Fibroblast of mammary gland (primary cell): Measurements from ENCODE around the gene KMT2C.
"Not testable (repeated sequence)": the region's sequence is repeated elsewhere in the genome, so short reads cannot be mapped to it uniquely, and the experiment has no call there.

Experiments
- DNase-seq: peaks from one replicate; pipeline ENCODE4 v3.0.0-alpha.2; 2010; ENCODE audit warnings: low read depth
- H3K4me3 ChIP-seq: 2 replicates; pipeline ENCODE4 v1.5.1; 2011; ENCODE audit warnings: low read depth, mild to moderate bottlenecking, low read length, moderate library complexity; ENCODE audit not compliant: control insufficient read depth
- TF ChIP-seq, protein P1 (sequence below): conservative IDR thresholded peaks from 2 replicates; pipeline ENCODE4 v1.5.1; 2011; ENCODE audit warnings: low read depth, low read length, inconsistent platforms; ENCODE audit not compliant: control insufficient read depth, insufficient read depth

Gene KMT2C

DNA sequence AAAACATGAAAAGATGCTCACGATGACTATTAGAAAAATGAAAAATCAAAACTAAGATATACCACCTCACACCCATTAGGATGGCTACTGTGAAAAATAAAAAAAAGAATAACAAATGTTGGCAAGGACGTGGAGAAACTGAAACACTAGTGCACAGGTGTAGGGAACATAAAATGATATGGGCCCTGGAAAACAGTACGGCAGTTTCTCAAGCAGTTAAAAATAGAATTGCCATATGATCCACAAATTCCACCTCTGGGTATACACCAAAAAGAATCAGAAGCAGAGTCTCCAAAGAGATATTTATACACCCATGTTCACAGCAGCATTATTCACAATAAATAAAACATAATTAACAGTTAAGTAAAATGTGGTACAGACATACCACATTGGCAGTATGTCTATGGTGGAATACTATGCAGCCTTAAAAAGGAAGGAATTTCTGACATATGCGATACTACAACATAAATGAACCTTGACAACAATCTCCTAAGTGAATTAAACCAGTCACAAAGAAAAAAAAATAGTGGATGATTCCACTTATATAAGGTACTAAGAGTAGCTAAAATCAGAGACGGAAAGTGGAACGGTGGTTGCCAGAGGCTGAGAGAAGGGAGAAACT, 69.7 kb downstream of the KMT2C start:
- H3K4me3 ChIP-seq: no peak overlapping the region
- TF ChIP-seq, protein P1, sequence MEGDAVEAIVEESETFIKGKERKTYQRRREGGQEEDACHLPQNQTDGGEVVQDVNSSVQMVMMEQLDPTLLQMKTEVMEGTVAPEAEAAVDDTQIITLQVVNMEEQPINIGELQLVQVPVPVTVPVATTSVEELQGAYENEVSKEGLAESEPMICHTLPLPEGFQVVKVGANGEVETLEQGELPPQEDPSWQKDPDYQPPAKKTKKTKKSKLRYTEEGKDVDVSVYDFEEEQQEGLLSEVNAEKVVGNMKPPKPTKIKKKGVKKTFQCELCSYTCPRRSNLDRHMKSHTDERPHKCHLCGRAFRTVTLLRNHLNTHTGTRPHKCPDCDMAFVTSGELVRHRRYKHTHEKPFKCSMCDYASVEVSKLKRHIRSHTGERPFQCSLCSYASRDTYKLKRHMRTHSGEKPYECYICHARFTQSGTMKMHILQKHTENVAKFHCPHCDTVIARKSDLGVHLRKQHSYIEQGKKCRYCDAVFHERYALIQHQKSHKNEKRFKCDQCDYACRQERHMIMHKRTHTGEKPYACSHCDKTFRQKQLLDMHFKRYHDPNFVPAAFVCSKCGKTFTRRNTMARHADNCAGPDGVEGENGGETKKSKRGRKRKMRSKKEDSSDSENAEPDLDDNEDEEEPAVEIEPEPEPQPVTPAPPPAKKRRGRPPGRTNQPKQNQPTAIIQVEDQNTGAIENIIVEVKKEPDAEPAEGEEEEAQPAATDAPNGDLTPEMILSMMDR: no peak
- DNase-seq: no peak

DNA sequence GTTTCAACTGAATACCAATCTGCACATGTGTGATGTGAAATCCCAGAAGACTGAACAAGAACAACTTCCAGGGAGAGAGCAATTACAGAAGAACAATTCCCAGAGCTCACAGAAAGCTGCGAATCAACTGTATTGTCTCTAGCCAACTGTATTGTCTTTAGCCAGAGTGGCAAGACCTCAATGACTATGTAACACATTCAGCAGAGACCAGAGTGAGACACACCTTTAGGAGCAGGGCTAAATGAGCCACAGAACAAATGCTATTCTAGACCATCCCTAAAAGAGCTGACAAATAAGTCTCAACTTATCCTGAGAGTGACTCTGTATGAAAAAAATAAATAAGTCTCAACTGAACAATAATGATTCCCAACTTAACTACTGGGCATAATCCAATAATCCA, 72.0 kb downstream of the KMT2C start:
- TF ChIP-seq, protein P1: no peak
- DNase-seq: no peak
- no peak overlapping the region for H3K4me3 ChIP-seq

DNA sequence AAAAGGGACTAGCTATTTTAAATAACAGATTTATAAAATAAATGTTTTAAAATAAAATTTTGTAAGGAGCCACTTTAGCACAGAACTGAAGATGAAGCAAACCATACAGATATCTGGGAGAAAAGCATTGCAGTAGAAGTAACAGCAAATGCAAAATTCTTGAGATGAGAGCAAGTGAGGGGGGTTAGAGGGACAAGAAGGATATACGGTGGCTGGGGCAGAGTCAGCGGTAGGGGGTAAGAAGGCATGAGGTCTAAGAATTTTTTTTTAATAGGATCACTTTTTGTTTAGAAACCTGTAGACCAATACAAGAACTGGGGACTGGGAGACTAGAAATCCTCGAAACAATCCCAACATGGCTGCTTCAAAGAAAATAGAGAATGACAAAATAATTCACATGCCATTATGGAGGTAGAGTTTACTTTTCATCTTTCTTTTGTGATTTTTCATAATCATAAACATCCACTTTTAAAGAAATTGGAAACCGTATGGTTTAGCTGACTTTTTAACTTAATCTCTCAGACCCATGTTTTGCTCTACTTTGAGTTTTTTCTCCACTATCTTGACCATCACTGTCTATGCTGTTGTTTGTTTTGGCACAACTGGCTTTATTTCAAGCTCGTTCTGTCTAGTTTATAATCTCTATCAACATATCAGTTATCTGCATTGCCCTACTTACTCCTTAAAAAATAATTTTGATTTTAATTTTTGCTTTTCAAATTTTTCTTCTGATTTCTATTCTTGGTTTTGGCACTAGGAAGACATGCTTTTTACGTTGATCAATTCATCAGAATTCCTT, 73.5 kb downstream of the KMT2C start:
- no peak overlapping the region for H3K4me3 ChIP-seq
- DNase-seq: no peak
- TF ChIP-seq, protein P1: no peak

DNA sequence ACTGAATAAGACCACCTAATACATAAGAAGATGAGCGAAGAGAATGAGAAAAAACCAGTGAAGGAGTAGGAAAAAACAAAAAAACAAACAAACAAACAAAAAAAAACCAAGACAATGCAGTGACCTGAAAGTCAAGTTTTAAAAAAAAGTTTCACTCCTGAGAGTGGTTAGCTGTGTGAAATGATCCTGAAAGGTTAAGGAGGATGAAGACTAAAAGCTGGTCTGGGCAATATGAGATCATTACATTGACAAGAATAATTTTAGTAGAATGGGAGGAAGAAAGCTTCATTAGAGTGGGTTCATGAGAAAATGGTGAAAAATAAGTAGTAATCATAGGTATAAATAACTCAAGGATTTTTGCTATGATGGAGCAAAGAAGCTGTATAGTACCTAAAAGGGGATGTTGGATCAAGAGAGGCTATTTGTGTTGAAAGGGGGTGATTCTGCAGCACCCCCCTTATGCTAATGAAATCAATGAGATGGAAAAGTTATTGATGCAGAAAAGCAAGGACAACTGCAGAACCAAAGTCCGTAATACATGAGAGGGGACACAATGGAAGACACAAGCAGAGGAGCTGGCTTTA, 80.2 kb downstream of the KMT2C start:
- TF ChIP-seq, protein P1: no peak
- H3K4me3 ChIP-seq: no peak overlapping the region
- DNase-seq: no peak

DNA sequence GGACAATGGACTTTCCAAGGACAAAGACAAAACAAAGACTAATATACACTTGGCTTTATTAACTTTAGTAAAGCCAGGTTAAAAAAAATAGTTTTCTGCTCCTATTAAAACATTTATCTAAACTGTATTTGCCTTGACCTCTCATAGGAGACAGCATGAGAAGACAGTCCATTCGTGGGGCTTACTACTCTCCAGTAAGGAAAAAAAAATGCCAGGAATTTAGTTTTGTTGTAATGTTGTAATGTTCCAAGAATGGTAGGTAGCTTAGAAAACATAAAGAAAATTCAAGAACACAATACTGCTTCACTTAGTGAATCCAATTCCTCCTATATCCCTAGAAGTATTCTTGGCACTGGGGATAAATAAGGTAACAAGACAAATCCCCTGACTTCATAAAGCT, 81.7 kb downstream of the KMT2C start:
- TF ChIP-seq, protein P1: no peak
- no peak for DNase-seq
- H3K4me3 ChIP-seq: no peak overlapping the region

DNA sequence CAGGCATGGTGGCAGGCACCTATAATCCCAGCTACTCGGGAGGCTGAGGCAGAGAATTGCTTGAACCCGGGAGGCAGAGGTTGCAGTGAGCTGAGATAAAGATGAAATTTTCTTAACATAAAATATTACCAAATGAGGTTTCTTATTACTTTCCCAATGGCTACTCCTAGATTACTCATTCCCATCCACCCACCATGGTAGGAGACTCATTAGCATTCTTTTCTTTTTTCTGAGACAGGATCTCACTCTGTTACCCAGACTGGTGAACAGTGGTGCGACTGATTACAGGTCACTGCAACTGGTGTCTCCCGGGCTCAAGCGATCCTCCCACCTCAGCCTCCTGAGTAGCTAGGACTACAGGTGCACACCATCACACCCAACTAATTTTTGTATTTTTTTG, 82.5 kb downstream of the KMT2C start:
- DNase-seq: peak; percentile 26
- not testable (repeated sequence) for H3K4me3 ChIP-seq

DNA sequence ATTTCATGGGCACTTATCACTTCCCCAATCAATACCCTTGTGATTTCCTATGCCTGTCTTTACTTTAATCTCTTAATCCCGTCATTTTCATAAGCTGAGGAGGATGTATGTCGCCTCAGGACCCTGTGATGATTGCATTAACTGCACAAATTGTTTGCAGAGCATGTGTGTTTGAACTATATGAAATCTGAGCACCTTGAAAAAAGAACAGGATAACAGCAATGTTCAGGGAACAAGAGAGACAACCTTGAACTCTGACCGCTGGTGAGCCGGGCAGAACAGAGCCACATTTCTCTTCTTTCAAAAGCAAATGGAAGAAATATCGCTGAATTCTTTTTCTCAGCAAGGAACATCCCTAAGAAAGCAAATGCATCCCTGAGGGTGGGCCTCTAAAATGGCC, 84.1 kb downstream of the KMT2C start:
- DNase-seq, H3K4me3 ChIP-seq: not testable (repeated sequence)
